ENCODE measurements around the gene GPRASP1.
A peak's percentile ranks its signal among the peaks of the same experiment; 100 is the strongest.
"Not testable (repeated sequence)": the region's sequence is repeated elsewhere in the genome, so short reads cannot be mapped to it uniquely, and the experiment has no call there.

Gene GPRASP1

GRCh38 chrX:102651242-102652011, at the start of gene GPRASP1:
GPRASP1 (plus strand) TSS chrX:102651483; CDS start chrX:102653914, 2,431 bp downstream.
- peak; percentile 42 for DNase-seq (ENCODE audit: low read depth)

- no peak for DNase-seq (ENCODE audit: low read depth)
Measured at GRCh38 chrX:102604327-102604726, 47.0 kb upstream of the GPRASP1 start.

- DNase-seq (ENCODE audit: low read depth) = no peak
Measured at GRCh38 chrX:102606115-102606514, 45.2 kb upstream of the GPRASP1 start.

- DNase-seq (ENCODE audit: low read depth) = no peak
Measured at GRCh38 chrX:102610905-102611304, 40.4 kb upstream of the GPRASP1 start.

- DNase-seq (ENCODE audit: low read depth) = no peak
Measured at GRCh38 chrX:102624105-102624504, 27.2 kb upstream of the GPRASP1 start.

- no peak for DNase-seq (ENCODE audit: low read depth)
Measured at GRCh38 chrX:102627640-102628039, 23.6 kb upstream of the GPRASP1 start.

GRCh38 chrX:102637561-102637960, 13.7 kb upstream of the GPRASP1 start:
- no peak for DNase-seq (ENCODE audit: low read depth)

GRCh38 chrX:102650903-102651241, 411 bp upstream of the GPRASP1 start:
- no peak for DNase-seq (ENCODE audit: low read depth)

GRCh38 chrX:102652031-102652688, 877 bp downstream of the GPRASP1 start:
- peak; percentile 29 for DNase-seq (ENCODE audit: low read depth)

GRCh38 chrX:102654696-102655095, 3.4 kb downstream of the GPRASP1 start:
- no peak for DNase-seq (ENCODE audit: low read depth)

GRCh38 chrX:102658556-102658955, 7.3 kb downstream of the GPRASP1 start:
- DNase-seq (ENCODE audit: low read depth) = no peak

- peak; percentile 67 for DNase-seq (ENCODE audit: low read depth)
Measured at GRCh38 chrX:102659790-102660757, 8.8 kb downstream of the GPRASP1 start.

- DNase-seq (ENCODE audit: low read depth) = not testable (repeated sequence)
Measured at GRCh38 chrX:102663820-102664219, 12.5 kb downstream of the GPRASP1 start.

- not testable (repeated sequence) for DNase-seq (ENCODE audit: low read depth)
Measured at GRCh38 chrX:102667034-102667433, 15.8 kb downstream of the GPRASP1 start.

GRCh38 chrX:102669526-102669925, 18.2 kb downstream of the GPRASP1 start:
- no peak for DNase-seq (ENCODE audit: low read depth)

- DNase-seq (ENCODE audit: low read depth) = no peak
Measured at GRCh38 chrX:102672856-102673255, 21.6 kb downstream of the GPRASP1 start.

GRCh38 chrX:102677479-102677878, 26.2 kb downstream of the GPRASP1 start:
- not testable (repeated sequence) for DNase-seq (ENCODE audit: low read depth)

GRCh38 chrX:102684772-102685520, 33.7 kb downstream of the GPRASP1 start:
- DNase-seq (ENCODE audit: low read depth) = no peak

- no peak for DNase-seq (ENCODE audit: low read depth)
Measured at GRCh38 chrX:102694749-102695148, 43.5 kb downstream of the GPRASP1 start.

GRCh38 chrX:102696306-102696705, 45.0 kb downstream of the GPRASP1 start:
- no peak for DNase-seq (ENCODE audit: low read depth)

- no peak for DNase-seq (ENCODE audit: low read depth)
Measured at GRCh38 chrX:102697494-102697893, 46.2 kb downstream of the GPRASP1 start.

All from activated T-helper 1 cell treated with Interleukin-2 at 50 U/mL for 16 hours (primary cell).